T-helper 1 cell (primary cell): Measurements from ENCODE around the gene ZBTB48.
A peak's percentile ranks its signal among the peaks of the same experiment; 100 is the strongest.
"Not testable (repeated sequence)": the region's sequence is repeated elsewhere in the genome, so short reads cannot be mapped to it uniquely, and the experiment has no call there.

Experiments
- DNase-seq, 5 donors: peaks; one replicate each; pipeline ENCODE4 v3.0.0-alpha.2; 2012 to 2020
- total RNA-seq, 4 donors: gene quantifications; one replicate each; lab custom pipeline; 2026; lab: John Stamatoyannopoulos, UW

The ZBTB48 gene
- total RNA-seq = 23.8 to 41.8 (median 34.1) reads per million in 4 donors

DNA sequence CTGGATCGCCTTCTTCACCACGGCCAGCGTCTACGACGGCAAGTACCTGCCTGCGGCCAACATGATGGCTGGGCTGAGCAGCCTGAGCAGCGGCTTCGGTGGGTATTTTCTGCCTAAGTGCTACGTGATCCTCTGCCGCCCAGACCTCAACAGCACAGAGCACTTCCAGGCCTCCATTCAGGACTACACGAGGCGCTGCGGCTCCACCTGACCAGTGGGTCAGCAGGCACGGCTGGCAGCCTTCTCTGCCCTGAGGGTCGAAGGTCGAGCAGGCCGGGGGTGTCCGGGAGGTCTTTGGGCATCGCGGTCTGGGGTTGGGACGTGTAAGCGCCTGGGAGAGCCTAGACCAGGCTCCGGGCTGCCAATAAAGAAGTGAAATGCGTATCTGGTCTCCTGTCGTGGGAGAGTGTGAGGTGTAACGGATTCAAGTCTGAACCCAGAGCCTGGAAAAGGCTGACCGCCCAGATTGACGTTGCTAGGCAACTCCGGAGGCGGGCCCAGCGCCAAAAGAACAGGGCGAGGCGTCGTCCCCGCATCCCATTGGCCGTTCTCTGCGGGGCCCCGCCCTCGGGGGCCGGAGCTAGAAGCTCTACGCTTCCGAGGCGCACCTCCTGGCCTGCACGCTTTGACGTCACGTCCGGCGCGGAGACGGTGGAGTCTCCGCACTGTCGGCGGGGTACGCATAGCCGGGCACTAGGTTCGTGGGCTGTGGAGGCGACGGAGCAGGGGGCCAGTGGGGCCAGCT, at the start of gene ZBTB48:
ZBTB48 (plus strand) TSS at position 621 of the 745 bp plus-strand sequence. CDS start 616 bp downstream, outside the sequence.
- peak; percentile 93 to 98 (median 95) for DNase-seq

DNA sequence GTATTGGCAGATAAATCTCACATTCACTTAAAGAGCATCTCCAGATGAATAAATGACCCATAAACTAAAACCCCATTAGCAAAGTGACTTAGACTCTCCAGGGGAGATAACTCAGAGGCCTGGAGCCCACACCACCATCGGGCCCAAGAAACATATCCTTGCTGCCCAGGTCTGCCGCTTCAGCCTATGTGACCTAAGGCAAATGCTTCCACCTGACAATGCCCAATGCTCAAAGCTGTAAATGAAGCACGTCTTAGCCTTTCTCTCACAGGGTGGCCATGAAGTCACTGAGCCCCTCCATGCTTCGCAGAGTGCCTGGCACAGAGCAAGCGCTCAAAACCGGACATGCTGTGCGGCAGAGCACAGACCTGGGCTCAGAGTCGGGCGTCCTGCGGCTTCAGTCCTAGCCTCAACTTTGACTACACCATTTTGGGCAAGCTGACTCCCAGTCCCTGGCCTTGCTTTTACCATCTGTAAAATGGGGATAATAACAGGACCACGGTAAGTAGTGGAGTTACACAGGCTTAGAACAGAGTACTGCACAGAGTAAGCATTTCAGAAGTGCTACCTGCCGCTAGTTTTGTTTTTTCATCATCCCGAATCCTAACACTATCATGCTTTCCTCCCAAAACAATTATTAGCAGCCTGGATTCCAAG, 49.2 kb upstream of the ZBTB48 start:
- DNase-seq = no peak

DNA sequence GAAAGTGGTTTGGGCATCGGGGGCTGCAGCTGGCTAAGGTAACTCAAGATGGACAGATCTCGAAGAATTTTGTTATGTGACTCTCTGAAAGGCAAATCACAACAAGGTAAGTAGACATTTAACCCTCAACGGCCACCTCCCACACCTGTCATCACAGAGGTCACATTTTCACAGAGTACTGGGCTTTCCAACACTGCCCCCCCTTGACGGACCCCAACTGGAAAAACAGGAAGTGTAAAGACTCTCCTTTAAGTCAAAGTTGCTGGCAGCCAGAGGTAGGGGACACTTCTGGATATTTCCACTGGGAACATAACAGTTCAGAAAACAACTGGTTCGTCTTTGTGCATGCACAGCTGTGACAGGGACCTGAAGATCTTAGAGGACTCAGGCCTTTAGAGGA, 47.8 kb upstream of the ZBTB48 start:
- DNase-seq = no peak

DNA sequence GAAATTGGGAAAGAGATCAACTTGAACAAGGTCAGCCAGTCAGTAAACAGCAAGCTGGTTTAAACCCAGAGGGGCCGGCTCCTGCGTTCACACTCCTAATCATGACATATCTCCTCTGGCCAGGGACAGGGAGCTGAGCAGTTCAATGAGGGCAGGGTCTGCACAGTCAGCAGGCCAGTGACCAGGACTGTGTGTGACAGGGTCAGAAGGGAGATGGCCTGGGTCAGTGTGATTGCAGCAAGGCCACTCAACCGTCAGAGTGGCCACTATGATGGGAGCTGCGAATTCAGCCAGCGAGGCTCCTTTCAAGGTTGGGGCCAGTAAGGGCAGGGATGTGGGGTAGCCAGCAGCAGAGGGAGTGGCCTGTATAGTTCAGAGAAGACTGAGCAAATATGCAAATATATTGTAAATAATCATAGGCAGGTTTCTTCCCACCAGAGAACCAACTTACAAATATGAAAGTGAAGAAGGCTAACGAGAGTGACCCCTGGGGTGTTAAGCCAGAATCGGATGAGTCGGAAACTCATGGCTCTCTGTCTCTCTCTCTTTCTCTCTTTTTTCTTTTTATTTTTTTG, 45.5 kb upstream of the ZBTB48 start:
- no peak for DNase-seq

DNA sequence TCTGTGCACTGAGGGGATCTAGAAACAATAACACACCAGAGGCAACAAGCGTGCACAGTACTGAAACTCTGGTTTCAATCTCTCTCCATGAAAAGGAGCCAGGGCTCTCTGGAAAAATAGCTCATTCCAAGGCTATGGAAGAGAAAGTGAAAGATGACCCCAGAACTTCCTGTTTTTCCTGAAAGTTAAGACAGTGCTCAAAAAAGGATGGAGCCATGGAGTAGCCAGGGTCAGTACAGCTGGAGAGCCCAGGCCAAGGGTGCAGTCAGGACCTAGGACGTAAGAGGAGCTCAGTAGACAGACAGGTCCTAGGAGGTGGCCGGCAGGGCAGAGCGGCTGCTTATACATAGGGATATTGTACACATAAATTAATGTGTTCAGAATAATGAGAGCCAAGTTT, 44.6 kb upstream of the ZBTB48 start:
- DNase-seq = no peak

DNA sequence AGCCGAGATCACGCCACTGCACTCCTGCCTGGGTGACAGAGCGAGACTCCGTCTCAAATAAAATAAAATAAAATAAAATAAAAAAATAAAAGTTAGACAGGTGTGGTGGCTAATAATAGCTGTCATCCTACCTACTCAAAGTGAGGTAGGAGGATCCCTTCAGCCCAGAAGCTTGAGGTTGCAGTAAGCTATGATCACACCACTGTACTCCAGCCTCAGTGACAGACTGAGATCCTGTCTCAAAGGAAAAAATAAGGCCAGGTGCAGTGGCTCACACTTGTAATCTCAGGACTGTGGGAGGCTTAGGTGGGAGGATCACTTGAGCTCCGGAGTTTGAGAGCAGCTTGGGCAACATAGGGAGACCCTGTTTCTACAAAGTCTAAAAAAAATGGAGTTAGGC, 43.5 kb upstream of the ZBTB48 start:
- DNase-seq = no peak

DNA sequence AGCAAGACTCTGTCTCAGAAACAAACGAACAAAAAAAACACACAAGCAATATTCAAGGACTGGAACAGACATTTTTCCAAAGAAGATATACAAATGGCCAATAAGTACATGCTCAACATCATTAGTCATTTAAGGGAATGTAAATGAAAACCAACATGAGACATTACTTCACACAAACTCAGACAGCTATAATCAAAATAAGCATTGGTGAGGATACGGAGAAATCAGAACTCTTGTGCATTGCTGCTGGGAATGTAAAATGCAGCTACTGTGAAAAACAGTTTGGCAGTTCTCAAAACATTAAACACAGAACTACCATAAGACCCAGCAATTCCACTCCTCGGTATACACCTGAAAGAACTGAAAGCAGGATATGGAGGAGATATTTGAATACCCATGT, 40.8 kb upstream of the ZBTB48 start:
- no peak for DNase-seq

DNA sequence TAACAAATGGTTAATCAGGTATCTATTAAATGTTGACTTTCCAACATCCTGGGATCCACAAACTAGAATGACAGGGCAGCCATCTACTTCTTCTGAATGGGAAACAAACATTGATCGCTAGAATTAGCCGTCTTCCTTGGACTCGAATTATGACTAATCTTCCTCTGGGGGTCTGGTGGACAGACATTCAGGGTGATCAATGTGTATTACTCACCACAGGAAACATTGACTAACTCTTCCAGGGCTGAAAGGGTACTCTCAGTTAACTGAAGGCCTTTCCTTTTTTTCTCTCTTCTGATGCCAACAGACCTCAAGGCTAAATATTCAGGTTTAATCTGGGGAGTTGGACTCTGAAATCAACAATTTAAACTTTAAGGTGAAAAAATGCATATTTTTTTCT, 35.0 kb upstream of the ZBTB48 start:
- peak in 1 of 5 donors; percentile 25 for DNase-seq

DNA sequence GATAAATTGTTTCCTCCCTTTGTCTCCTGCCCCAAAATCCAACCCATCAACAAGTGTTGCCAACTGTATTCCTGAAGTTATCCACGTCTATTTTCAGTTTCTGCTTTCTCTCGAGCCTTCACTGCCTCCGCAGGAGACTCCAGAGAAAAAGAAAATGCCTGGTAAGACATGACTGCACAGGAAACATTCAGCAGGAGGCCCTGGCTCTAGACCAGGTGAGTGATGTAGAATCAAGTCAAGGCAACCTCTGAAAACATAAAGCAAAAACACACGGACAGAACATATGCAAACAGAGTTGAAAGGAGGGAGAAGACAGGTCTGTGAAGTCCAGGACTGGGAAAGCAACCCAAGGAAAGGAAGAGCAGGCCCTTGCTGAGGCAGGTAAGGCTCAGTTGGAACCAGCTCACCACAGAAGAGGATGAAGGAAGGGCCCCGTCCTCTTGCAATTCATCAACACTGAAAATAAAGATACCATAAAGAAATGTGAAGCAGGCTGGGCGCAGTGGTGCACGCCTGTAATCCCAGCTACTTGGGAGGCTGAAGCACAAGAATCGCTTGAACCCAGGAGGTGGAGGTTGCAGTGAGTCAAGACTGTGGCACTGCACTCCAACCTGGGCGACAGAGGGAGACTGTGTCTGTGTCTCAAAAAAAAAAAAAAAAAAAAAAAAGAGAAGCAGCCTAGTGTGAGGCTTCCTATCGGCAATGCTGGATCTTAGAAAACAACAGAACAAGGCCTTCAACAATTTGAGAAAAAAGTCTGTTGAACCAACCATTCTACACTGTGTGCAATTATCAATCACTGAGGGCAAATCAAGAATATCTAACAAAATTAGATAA, 34.3 kb upstream of the ZBTB48 start:
- DNase-seq = peak in 2 of 5 donors; percentile 14 to 63

DNA sequence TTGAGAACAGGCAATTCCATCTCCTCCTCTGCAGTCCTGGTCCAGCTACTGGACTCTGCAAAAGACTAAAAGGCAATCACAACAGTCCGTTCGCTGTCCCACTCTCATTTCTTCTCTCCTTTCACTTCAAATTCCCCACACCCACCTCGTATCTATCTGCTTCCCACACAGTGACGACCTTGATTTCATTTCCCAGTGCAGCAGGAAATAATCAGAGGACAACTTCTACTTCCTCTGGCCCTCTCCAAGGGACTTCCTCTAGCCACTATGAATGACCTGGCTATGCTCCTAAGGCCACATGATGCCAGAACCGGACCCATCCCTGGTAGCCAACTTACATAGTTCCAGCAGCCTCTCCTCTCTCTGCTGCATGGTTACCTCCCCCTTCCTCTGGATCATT, 33.5 kb upstream of the ZBTB48 start:
- DNase-seq = no peak

DNA sequence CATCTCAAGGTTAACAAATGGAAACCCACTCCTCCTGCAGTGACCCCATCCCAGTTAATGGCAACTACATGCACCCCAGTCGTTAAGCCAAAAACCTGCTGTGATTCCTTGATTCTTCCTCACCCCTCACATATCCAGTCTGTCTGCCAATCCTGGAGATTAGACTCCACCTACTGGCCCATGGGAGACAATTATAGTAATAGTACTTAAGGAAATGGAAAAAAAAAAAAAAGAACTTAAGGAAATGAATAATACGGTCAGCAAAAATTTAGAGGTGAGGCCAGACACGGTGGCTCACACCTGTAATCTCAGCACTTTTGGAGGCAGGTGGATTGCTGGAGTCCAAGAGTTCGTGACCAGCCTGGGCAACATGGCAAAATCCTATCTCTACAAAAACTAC, 32.5 kb upstream of the ZBTB48 start:
- DNase-seq = no peak

DNA sequence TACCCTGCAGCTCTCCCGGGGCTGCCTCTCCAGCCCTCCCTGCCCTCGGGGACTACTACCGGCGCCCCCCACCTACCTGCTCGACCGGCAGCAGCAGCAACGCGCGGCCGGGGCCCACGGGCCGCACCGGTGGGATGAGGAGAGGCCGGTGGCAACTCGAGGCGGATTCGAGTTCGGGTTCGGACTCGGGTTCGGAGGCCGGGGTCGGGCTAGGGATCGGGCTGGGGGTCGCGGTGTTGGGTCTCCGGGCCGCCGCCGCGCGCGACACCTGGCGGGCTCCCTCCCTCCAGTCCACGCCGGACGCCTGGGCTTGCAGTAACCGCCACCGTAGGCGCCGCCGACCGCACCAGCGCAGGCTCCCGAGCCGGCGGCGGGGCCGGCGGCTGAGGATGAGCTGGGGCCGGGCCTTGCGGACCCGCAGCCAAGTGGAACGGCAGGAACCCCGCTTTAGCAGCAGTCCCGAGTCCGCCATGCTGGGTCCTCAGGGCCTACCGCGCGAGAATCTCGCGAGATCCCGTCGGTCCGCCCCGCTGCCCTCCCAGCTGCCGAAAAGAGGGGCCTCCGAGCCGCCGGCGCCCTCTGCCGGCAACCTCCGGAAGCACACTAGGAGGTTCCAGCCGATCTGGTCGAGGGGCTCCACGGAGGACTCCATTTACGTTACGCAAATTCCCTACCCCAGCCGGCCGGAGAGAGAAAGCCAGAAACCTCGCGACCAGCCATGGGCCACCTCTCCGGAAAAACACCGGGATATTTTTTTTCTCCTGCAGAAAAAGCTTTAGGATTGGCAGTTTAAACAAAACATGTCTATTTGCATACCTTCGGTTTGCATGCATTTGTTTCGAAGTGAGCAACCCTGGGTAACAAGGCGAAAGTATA, 25.5 kb upstream of the ZBTB48 start, which contains the start of gene NOL9:
NOL9 (minus strand) TSS at position 483 of the 876 bp plus-strand sequence; CDS start at position 472, 11 bp downstream.
- DNase-seq = peak; percentile 89 to 94 (median 91)

DNA sequence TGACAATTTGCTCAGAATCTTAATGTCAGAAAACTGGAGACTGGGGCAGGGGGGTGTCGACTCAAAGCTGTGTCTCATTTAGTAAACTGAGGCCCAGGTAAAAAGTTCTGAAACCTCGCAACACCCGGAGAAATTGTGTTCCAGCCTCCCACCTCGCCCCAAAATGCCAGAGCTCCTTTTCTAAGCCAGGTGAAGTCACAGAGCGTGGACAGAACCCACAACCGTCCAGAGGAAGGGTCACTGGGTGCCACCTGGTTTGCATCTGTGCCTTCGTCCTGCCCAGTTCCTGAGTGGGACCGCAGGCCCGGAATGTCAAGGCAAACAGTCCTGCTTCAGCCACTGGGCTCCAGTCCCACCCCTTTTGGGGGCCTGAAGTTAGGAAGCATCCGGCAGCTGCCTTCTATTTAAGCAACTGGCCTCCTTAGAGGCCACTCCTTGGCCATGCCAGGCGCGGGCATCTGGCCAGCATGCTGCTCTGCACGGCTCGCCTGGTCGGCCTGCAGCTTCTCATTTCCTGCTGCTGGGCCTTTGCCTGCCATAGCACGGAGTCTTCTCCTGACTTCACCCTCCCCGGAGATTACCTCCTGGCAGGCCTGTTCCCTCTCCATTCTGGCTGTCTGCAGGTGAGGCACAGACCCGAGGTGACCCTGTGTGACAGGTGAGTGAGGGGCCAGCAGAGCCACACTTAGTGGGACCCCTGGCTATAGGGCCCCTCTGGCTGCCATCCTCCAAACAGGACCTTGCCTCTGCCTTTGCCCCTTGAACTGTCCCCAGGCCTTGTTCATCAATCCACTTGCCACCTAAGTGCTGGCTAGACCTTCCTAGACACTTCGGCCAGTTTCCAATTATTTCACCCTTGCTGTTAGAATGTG, 24.7 kb upstream of the ZBTB48 start, which contains the start of gene TAS1R1:
TAS1R1 (plus strand) TSS at position 401 of the 872 bp plus-strand sequence; CDS start at position 468, 67 bp downstream.
- no peak for DNase-seq

DNA sequence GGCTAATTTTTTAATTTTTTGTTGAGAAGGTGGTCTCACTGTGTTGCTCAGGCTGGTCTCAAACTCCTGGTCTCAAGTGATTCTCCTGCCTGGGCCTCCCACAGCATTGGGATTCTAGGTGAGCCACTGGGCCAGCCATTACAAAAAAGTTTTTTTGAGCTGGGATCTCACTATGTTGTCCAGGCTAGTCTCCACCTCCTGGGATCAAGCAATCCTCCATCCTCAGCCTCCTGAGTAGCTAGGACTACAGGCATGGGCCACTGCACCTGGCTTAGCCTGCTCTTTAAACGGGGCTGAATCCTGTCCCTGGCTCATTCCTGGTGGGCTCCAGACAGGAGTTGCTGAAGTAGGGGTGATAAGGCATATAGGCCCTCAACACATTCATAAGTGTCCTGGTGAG, 22.2 kb upstream of the ZBTB48 start:
- DNase-seq = no peak

DNA sequence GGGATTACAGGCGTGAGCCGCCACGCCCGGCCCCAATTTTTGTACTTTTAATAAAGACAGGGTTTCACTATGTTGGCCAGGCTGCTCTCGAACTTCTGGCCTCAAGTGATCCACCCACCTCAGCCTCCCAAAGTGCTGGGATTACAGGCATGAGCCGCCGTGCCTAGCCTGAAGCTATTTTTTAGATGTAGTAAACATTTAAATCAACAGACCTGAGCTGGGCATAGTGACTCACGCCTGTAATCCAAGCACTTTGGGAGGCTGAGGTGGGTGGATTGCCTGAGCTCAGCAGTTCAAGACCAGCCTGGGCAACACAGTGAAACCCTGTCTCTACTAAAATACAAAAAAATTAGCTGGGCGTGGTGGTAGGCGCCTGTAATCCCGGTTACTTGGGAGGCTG, 20.6 kb upstream of the ZBTB48 start:
- DNase-seq = not testable (repeated sequence)

DNA sequence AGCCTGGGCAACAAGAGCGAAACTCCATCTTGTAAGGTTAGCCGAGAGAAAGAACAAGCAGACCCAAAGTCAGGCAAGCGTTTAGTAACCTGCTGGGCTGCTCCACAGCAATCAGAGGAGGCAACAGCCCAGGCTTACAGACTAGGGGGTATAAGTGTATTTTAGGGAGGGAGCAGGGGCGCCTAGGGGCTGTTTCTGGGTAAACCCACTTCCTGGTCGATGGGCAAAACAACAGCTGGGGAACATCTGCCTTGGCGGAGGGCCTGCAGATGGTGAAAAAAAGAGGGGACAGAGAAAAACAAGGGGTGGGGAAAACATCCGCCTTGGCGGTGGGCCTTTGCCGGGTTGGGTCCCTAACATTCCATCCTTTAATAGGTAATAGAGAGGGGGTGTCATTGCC, 19.5 kb upstream of the ZBTB48 start:
- DNase-seq = no peak

DNA sequence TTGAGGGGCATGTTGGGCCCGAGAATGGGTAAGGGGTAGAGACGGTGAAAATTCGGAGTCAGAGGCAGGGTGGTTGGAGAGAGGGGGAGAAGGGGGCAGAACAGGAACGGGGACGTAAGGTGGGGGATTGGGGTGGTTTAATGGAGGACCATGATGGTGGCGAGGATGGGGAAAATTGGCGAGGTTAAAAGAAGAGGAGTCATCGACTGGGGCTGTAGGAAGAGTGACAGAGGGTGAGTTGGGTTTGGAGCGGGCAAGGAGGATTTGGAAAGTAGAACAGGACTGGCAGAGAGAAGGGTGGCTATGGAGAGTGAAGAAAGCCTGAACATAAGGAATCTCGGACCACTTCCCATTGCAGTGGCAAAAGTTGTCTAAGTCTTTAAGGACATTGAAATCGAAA, 10.8 kb upstream of the ZBTB48 start:
- DNase-seq = no peak

DNA sequence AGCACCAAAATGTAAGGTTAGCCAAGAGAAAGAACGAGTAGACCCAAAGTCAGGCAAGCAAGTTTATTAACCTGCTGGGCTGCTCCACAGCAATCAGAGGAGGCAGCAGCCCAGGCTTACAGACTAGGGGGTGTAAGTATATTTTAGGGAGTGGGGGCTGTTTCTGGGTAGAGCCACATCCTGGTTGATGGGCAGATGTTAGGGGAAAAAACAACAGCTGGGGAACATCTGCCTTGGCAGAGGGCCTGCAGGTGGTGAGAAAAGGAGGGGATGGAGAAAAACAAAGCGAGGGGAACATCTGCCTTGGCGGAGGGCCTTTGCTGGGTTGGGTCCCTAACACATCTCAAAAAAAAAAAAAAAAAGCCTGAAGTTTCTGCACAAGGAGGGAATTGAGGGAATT, 9.7 kb upstream of the ZBTB48 start:
- no peak for DNase-seq

DNA sequence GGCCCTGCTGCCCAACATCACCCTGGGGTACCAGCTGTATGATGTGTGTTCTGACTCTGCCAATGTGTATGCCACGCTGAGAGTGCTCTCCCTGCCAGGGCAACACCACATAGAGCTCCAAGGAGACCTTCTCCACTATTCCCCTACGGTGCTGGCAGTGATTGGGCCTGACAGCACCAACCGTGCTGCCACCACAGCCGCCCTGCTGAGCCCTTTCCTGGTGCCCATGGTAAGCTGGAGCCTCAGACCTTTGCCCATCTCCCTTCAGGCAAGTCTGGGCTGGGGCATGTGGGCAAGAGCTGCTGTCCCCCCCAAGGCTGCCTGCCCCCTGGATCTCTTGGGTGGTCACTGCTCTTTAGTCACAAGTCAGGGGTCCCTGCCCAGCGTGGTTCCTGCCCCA, 8.8 kb upstream of the ZBTB48 start:
- no peak for DNase-seq

DNA sequence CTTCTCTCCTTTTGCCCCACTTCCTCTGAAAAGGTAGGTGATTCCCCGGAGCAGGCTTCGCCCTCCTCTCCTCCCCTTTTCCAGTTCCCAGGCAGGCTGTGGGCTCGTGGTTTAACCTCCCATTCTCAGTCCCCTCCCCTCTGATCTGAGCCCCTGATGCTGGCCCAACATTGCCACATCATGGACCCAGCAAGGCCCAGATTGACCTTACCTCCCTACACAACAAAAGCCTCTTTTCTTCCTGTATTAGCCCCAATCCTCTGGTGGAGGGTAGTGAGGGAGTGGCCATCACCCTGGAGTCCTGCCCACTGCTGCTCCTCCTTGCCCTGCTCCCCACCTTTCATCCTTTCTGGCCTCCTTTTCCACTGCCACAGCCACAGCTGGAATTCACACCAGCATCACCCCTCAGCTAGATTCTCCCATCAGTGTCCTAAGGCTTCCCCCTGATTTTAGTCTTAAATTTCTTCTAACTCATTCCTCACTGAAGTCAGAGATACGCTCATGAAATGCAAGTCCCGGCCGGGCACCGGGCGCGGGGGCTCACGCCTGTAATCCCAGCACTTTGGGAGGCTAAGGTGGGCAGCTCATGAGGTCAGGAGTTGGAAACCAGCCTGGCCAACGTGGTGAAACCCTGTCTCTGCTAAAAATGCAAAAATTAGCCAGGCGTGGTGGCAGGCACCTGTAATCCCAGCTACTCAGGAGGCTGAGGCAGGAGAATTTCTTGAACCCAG, 7.0 kb upstream of the ZBTB48 start:
- DNase-seq = no peak
